ENCODE measurements around the gene KLHL26.
A peak's percentile ranks its signal among the peaks of the same experiment; 100 is the strongest.
"Not testable (repeated sequence)": the region's sequence is repeated elsewhere in the genome, so short reads cannot be mapped to it uniquely, and the experiment has no call there.

The KLHL26 gene

DNA sequence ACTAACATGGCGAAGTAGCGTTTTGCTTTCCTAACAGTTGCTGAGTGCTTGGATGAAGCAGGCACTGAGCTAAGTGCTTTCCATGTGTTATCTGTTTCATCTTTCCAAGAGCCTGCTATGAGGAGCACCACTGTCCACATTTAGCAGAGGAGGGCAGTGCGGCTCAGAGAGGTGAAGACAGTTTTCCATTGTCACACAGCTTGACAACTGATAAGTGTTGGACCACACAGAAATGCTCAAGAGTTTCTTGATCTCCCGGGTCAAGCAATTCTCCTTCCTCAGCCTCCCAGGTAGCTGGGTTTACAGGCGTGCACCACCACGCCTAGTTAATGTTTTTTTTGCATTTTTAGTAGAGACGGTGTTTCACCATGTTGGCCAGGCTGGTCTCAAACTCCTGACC lies 39.9 kb downstream of the KLHL26 start:
- no peak for DNase-seq (ENCODE audit: low read depth, low spot score)
- H3K27ac ChIP-seq, result no peak overlapping the region

GRCh38 chr19:18677156-18677555 lies 40.3 kb downstream of the KLHL26 start:
- peak overlapping the region; percentile 43 for H3K27ac ChIP-seq
- no peak for DNase-seq (ENCODE audit: low read depth, low spot score)

DNA sequence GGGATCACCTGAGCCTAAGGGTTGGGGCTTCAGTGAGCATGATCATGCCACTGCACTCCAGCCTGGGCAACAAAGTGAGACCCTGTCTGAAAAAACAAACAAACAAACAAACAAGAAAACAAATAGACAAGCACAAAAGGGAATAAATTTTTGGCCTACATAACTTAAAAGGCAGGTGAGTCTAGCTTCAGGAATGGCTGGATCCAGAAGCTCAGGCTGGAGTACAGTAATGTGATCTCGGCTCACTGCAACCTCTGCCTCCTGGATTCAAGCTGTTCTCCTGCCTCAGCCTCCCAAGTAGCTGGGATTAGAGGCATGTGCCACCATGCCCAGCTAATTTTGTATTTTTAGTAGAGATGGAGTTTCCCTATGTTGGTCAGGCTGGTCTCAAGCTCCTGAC lies 43.3 kb downstream of the KLHL26 start:
- not testable (repeated sequence) for DNase-seq (ENCODE audit: low read depth, low spot score); H3K27ac ChIP-seq

DNA sequence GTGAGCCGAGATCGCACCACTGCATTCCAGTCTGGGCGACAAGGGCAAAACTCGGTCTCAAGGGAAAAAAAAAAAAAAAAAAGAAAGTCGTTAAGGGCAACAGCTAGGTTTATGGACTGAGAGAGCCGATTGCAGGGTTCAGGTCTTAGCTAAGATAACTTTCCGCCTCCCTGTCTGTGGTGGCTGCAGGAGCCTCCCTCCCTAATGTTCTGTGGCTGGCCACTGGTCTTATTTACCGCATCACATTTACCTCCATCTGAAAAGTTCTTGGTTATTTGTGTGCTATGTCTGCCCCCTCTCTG lies 45.9 kb downstream of the KLHL26 start:
- no peak overlapping the region for H3K27ac ChIP-seq

DNA sequence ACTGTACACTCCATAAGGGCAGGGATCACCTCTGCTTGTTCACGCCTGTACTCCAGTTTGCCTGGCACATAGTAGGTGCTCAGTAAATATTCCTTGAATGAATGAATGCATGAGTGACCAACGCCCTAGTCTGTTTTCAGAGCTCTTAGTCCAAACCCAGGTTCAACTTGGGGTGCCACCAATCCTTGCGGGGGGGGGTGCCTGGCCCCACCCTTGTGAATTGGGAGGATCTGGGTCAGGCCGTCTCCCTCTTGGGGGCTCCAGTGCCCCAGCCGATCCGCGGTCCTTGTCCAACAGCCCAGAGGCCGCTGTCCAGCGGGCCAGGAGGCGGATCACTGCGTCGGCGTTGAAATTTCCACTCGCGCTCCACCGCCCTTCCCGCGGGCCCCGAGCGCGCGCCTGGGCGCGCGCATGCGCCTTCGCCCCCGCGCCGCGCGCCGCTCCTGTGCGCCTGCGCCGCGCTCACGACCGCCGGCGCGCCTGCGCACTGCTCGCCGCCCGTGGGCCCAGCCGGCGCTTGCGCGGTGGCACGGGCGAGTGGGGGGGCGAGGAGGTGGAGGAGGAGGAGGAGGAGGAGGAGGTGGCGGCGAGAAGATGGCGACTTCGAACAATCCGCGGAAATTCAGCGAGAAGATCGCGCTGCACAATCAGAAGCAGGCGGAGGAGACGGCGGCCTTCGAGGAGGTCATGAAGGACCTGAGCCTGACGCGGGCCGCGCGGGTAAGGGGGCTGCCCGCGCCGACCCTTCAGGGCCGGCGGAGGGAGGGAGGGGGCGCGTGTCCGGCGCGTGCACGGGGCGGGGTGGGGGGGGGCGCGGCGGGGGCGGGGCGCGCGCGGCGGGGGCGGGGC lies 46.5 kb downstream of the KLHL26 start, which contains the start of gene CRTC1:
Gene CRTC1 (plus strand): TSS at position 572 of the 849 bp plus-strand sequence. CDS start 23 bp downstream, at position 595.
- peak within 1 kb of the TSS; percentile 33 for H3K27ac ChIP-seq
- DNase-seq (ENCODE audit: low read depth, low spot score), result no peak

More for the DNA sequence above, 45.9 kb downstream of the KLHL26 start:
- no peak for DNase-seq (ENCODE audit: low read depth, low spot score)

GRCh38 chr19:18683958-18684641 lies 47.3 kb downstream of the KLHL26 start:
- no peak for DNase-seq (ENCODE audit: low read depth, low spot score)
- no peak overlapping the region for H3K27ac ChIP-seq

- no peak overlapping the region for H3K27ac ChIP-seq
- DNase-seq (ENCODE audit: low read depth, low spot score), result no peak
Measured at GRCh38 chr19:18684642-18684993, 47.8 kb downstream of the KLHL26 start.

- DNase-seq (ENCODE audit: low read depth, low spot score), result no peak
- H3K27ac ChIP-seq, result no peak overlapping the region
Measured at GRCh38 chr19:18685597-18686190, 48.9 kb downstream of the KLHL26 start.

DNA sequence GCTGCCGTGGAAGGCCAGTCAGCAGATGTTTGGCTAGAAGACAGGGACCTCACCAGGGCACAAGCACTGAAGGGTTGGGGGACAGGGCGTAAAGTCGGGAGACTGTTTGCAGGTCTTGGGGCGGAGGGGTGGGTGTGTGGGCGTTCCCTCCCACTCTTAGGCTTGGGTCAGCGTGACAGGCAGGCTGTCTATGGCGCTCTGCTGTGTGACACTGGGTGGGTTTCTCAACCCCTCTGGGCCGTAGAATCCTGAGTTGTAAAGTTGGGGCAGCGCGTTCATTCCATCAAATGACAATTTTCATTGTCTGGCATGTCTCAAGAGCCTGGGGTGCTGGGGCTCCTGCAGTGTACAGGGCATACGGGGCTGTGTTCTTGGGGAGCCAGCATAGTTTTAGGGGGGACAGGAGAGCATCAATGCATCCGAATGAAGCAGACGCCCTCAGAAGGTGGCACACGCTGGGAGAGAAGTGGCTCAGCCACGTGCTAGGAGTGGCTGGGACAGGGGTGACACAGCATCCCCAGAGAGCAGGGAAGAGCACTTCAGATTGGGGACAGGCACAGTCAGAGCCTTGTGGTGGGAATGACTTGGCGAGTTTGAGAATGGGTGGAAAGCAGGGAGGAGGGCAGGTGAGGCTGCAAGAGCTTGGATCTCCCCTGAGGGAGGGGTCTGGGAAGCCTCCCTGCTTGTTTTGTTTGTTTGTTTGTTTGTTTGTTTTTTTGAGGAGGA lies 51.1 kb downstream of the KLHL26 start:
- no peak for DNase-seq (ENCODE audit: low read depth, low spot score)

GRCh38 chr19:18696023-18696422 lies 59.2 kb downstream of the KLHL26 start:
- DNase-seq (ENCODE audit: low read depth, low spot score), result no peak

More for the DNA sequence above, 51.1 kb downstream of the KLHL26 start:
- H3K27ac ChIP-seq, result no peak overlapping the region

GRCh38 chr19:18697680-18698079 lies 60.9 kb downstream of the KLHL26 start:
- no peak for DNase-seq (ENCODE audit: low read depth, low spot score)
- no peak overlapping the region for H3K27ac ChIP-seq

More at GRCh38 chr19:18696023-18696422, 59.2 kb downstream of the KLHL26 start:
- H3K27ac ChIP-seq, result no peak overlapping the region

GRCh38 chr19:18698321-18699167 lies 61.7 kb downstream of the KLHL26 start:
- no peak for DNase-seq (ENCODE audit: low read depth, low spot score)
- no peak overlapping the region for H3K27ac ChIP-seq

- no peak for DNase-seq (ENCODE audit: low read depth, low spot score)
- H3K27ac ChIP-seq, result peak overlapping the region; percentile 45
Measured at GRCh38 chr19:18699403-18700054, 62.7 kb downstream of the KLHL26 start.

GRCh38 chr19:18700501-18701249 lies 63.8 kb downstream of the KLHL26 start:
- no peak for DNase-seq (ENCODE audit: low read depth, low spot score)
- H3K27ac ChIP-seq, result peak overlapping the region; percentile 45

DNA sequence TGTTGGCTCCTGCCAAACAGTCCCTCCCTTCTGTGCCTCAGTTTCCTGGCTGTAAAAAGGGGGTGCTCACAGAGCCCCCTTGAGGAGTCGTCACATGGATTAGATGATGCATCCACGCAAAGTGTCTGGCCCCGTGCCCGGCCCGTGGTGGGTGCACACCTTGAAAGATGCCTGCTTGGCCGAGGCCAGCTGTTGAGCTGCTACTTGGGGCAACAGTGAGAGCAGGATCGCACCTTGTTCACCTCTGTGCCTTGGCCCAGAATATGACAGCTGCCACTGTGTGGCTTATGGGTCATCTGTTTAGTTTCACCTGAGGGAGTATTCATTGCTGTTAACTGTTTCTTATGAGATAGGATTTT lies 64.4 kb downstream of the KLHL26 start:
- DNase-seq (ENCODE audit: low read depth, low spot score), result no peak
- H3K27ac ChIP-seq, result peak overlapping the region; percentile 45

GRCh38 chr19:18704054-18704453 lies 67.2 kb downstream of the KLHL26 start:
- DNase-seq (ENCODE audit: low read depth, low spot score), result no peak
- H3K27ac ChIP-seq, result no peak overlapping the region

GRCh38 chr19:18704971-18705370 lies 68.1 kb downstream of the KLHL26 start:
- no peak for DNase-seq (ENCODE audit: low read depth, low spot score)
- H3K27ac ChIP-seq, result no peak overlapping the region

GRCh38 chr19:18708452-18709231 lies 71.8 kb downstream of the KLHL26 start:
- DNase-seq (ENCODE audit: low read depth, low spot score), result no peak
- H3K27ac ChIP-seq, result no peak overlapping the region

All from epithelial cell of prostate (primary cell).